GM23338 (cell line): ENCODE data around the gene TAF4. TPM values are rescaled to one million over a fixed set of nuclear protein-coding genes. Genes with fewer than 3 reads are reported as not detected.

Source experiments
- ATAC-seq: fragments of 200-7000 bp; cut with Tn5 transposase; 3 replicates; pipeline ENCODE4 v1.9.1; 2020
- DNase-seq: peaks from one replicate; pipeline ENCODE4 v3.0.0-alpha.2; 2015; ENCODE audit warnings: low spot score
- H2AFZ ChIP-seq: fragments of 200-600 bp; sonication (generic); 2 replicates; pipeline ENCODE4 v1.8.0; 2016; ENCODE audit warnings: antibody characterized with exemption, mild to moderate bottlenecking, moderate library complexity
- H3F3A ChIP-seq: fragments of 200-600 bp; sonication (generic); replicated peaks from 2 replicates; pipeline ENCODE4 v1.8.0; 2017; ENCODE audit warnings: antibody characterized with exemption, mixed run types, low read depth
- H3K27ac ChIP-seq: fragments of 200-600 bp; sonication (generic); 2 replicates; pipeline ENCODE4 v1.6.1; 2016; ENCODE audit warnings: low read depth
- H3K27me3 ChIP-seq: fragments of 200-600 bp; sonication (generic); 2 replicates; pipeline ENCODE4 v1.8.0; 2016; ENCODE audit warnings: mild to moderate bottlenecking, mixed run types, moderate library complexity; ENCODE audit not compliant: insufficient read depth
- H3K36me3 ChIP-seq: fragments of 200-600 bp; sonication (generic); 2 replicates; pipeline ENCODE4 v1.8.0; 2016; ENCODE audit warnings: mild to moderate bottlenecking; ENCODE audit not compliant: insufficient read depth
- H3K4me1 ChIP-seq: fragments of 200-600 bp; sonication (generic); 2 replicates; pipeline ENCODE4 v1.8.0; 2016; ENCODE audit warnings: mild to moderate bottlenecking, moderate library complexity; ENCODE audit not compliant: insufficient read depth
- H3K4me2 ChIP-seq: fragments of 200-600 bp; sonication (generic); 2 replicates; pipeline ENCODE4 v1.7.1; 2017; ENCODE audit warnings: mixed run types
- H3K4me3 ChIP-seq: fragments of 200-600 bp; sonication (generic); 2 replicates; pipeline ENCODE4 v1.6.1; 2016; ENCODE audit warnings: mixed run types
- H3K79me2 ChIP-seq: fragments of 200-600 bp; sonication (generic); replicated peaks from 2 replicates; pipeline ENCODE4 v1.8.0; 2017; ENCODE audit warnings: mild to moderate bottlenecking; ENCODE audit not compliant: insufficient read depth
- H3K9me2 ChIP-seq: fragments of 200-600 bp; sonication (generic); 2 replicates; pipeline ENCODE4 v1.8.0; 2017; ENCODE audit not compliant: insufficient read depth
- H4K20me1 ChIP-seq: fragments of 200-600 bp; sonication (generic); replicated peaks from 2 replicates; pipeline ENCODE4 v1.8.0; 2017; ENCODE audit warnings: mild to moderate bottlenecking; ENCODE audit not compliant: insufficient read depth
- H3K27ac Mint-ChIP-seq: 2 replicates; pipeline ENCODE4 v1.8.0; 2020; ENCODE audit warnings: inconsistent platforms, mild to moderate bottlenecking, moderate library complexity, mixed read lengths
- H3K27me3 Mint-ChIP-seq: 3 replicates; pipeline ENCODE4 v1.8.0; 2022; ENCODE audit warnings: low read depth, mild to moderate bottlenecking, moderate library complexity, mixed read lengths, inconsistent platforms; ENCODE audit not compliant: insufficient read depth, poor library complexity
- H3K36me3 Mint-ChIP-seq: 3 replicates; pipeline ENCODE4 v1.8.0; 2021; ENCODE audit warnings: low read depth, mild to moderate bottlenecking, inconsistent platforms, moderate library complexity, mixed read lengths
- H3K4me1 Mint-ChIP-seq: 3 replicates; pipeline ENCODE4 v1.8.0; 2020; ENCODE audit warnings: mild to moderate bottlenecking, inconsistent platforms, mixed read lengths
- H3K4me3 Mint-ChIP-seq: 3 replicates; pipeline ENCODE4 v1.8.0; 2021; ENCODE audit warnings: moderate library complexity, mild to moderate bottlenecking, inconsistent platforms, mixed read lengths
- H3K9me3 Mint-ChIP-seq: 3 replicates; pipeline ENCODE4 v1.8.0; 2020; ENCODE audit warnings: moderate library complexity, mild to moderate bottlenecking, inconsistent platforms, mixed read lengths
- CREB1 ChIP-seq: fragments of 250-450 bp; sonication (Bioruptor Pico); IDR thresholded peaks from 2 replicates; pipeline ENCODE4 v1.5.0; 2020; ENCODE audit warnings: low read depth, mild to moderate bottlenecking, moderate library complexity
- EZH2 ChIP-seq: fragments of 200-600 bp; sonication (generic); IDR thresholded peaks from one replicate; pipeline ENCODE4 v1.8.0; 2017; ENCODE audit warnings: antibody characterized with exemption, mild to moderate bottlenecking, low read depth; ENCODE audit not compliant: unreplicated experiment
- EZH2phosphoT487 ChIP-seq: fragments of 200-600 bp; sonication (generic); IDR thresholded peaks from one replicate; pipeline ENCODE4 v1.8.1; 2018; ENCODE audit warnings: antibody characterized with exemption; ENCODE audit not compliant: unreplicated experiment
- JUNB ChIP-seq: IDR thresholded peaks from one replicate; pipeline ENCODE4 v1.6.1; 2016; ENCODE audit warnings: antibody characterized with exemption; ENCODE audit not compliant: unreplicated experiment
- NANOG ChIP-seq: IDR thresholded peaks from 2 replicates; pipeline ENCODE4 v1.6.1; 2016; ENCODE audit warnings: antibody characterized with exemption, borderline replicate concordance
- POLR2AphosphoS5 ChIP-seq: IDR thresholded peaks from 2 replicates; pipeline ENCODE4 v1.6.1; 2016; ENCODE audit warnings: antibody characterized with exemption, low read depth
- REST ChIP-seq: IDR thresholded peaks from one replicate; pipeline ENCODE4 v1.6.1; 2018; ENCODE audit warnings: antibody characterized with exemption; ENCODE audit not compliant: unreplicated experiment
- STAT1 ChIP-seq: IDR thresholded peaks from one replicate; pipeline ENCODE4 v1.6.1; 2016; ENCODE audit warnings: antibody characterized with exemption; ENCODE audit not compliant: unreplicated experiment
- ZNF114 ChIP-seq: fragments of 250-450 bp; sonication (Bioruptor Pico); IDR thresholded peaks from 2 replicates; pipeline ENCODE4 v1.5.0; 2020; ENCODE audit warnings: mild to moderate bottlenecking, moderate library complexity
- ZNF331 ChIP-seq: fragments of 250-450 bp; sonication (Bioruptor Pico); IDR thresholded peaks from 2 replicates; pipeline ENCODE4 v1.5.0; 2020; ENCODE audit warnings: low read depth, mild to moderate bottlenecking, moderate library complexity
- ZNF462 ChIP-seq: fragments of 250-450 bp; sonication (Bioruptor Pico); IDR thresholded peaks from 2 replicates; pipeline ENCODE4 v1.5.0; 2020; ENCODE audit warnings: mild to moderate bottlenecking, moderate library complexity
- polyA plus RNA-seq: library from polyadenylated mRNA; unstranded; fragments of >200 nt; fragmentation: Nextera tagmentation; extraction: Ambion mirVana; gene quantifications from 2 replicates; pipeline ENCODE4 v1.2.1, GENCODE V29; 2016
- total RNA-seq: library from RNA; depleted of rRNA; stranded (reverse); fragments of >200 nt; shearing (Covaris generic); gene quantifications from 2 replicates; pipeline ENCODE4 v1.2.3, GENCODE V29; 2014
- TF ChIP-seq, protein P1 (sequence below), 2 experiments: fragments of 200-600 bp in 1 of 2; sonication (generic) in 1 of 2; conservative IDR thresholded peaks; 2 replicates each; pipeline versions ENCODE4 v1.5.1 to v1.6.1; 2016 to 2017; ENCODE audit warnings: antibody characterized with exemption in 2 of 2, low read depth in 2 of 2, mild to moderate bottlenecking in 2 of 2, moderate library complexity in 1 of 2
- TF ChIP-seq, protein P2 (sequence below): IDR thresholded peaks from 2 replicates; pipeline ENCODE4 v1.6.1; 2016; ENCODE audit warnings: antibody characterized with exemption

TAF4 gene
- total and polyA plus RNA-seq, 2 experiments from 2014 or later: 7.2 to 60.0 TPM

DNA sequence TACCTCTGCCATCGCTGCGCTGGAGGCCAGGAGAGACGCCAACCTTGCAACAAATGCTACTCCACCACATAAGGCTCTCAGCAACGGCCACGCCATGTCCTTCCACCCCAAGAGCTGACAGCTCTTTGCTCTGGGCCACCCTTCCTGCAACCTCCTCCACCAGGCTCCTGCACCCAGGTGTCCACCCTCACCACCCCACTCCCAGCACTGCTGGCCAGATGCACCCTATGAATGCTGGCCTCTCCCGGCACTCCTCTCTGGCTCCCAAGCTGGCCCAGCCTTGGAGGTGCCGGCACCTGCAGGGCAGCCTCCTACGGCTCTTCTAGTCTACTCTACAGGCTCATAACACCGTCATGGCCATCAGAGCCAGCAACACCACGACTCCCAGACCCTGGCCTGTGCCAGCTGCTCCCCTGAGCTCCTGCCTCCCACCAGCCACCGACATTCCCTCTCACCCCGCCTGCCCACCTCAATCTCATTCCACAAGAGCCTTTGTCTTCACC lies 11.2 kb downstream of the TAF4 start:
- TF ChIP-seq EZH2phosphoT487 (no peak), EZH2 (no peak), REST (no peak), ZNF114 (CRISPR knock-in tag) (no peak), JUNB (no peak), ZNF331 (CRISPR knock-in tag) (no peak), ZNF462 (CRISPR knock-in tag) (no peak), POLR2AphosphoS5 (no peak), CREB1 (CRISPR knock-in tag) (no peak), STAT1 (no peak), NANOG (no peak)
- TF ChIP-seq, protein P1, sequence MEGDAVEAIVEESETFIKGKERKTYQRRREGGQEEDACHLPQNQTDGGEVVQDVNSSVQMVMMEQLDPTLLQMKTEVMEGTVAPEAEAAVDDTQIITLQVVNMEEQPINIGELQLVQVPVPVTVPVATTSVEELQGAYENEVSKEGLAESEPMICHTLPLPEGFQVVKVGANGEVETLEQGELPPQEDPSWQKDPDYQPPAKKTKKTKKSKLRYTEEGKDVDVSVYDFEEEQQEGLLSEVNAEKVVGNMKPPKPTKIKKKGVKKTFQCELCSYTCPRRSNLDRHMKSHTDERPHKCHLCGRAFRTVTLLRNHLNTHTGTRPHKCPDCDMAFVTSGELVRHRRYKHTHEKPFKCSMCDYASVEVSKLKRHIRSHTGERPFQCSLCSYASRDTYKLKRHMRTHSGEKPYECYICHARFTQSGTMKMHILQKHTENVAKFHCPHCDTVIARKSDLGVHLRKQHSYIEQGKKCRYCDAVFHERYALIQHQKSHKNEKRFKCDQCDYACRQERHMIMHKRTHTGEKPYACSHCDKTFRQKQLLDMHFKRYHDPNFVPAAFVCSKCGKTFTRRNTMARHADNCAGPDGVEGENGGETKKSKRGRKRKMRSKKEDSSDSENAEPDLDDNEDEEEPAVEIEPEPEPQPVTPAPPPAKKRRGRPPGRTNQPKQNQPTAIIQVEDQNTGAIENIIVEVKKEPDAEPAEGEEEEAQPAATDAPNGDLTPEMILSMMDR (conservative IDR thresholded peaks at IDR 0.05; ENCODE audit: low read depth in 2 of 2): no peak
- TF ChIP-seq, protein P2, sequence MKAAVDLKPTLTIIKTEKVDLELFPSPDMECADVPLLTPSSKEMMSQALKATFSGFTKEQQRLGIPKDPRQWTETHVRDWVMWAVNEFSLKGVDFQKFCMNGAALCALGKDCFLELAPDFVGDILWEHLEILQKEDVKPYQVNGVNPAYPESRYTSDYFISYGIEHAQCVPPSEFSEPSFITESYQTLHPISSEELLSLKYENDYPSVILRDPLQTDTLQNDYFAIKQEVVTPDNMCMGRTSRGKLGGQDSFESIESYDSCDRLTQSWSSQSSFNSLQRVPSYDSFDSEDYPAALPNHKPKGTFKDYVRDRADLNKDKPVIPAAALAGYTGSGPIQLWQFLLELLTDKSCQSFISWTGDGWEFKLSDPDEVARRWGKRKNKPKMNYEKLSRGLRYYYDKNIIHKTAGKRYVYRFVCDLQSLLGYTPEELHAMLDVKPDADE: no peak
- H3K9me2 ChIP-seq: no peaks in the 10 kb centered on the region
- no peak for DNase-seq
- peaks cover 17% of the 10 kb centered on the region for H3K27me3 Mint-ChIP-seq
- H3K4me1 Mint-ChIP-seq: peaks cover 25% of the 10 kb centered on the region
- no peaks in the 10 kb centered on the region for H3K36me3 ChIP-seq
- H3F3A ChIP-seq: no peaks in the 10 kb centered on the region
- peaks cover 26% of the 10 kb centered on the region for H3K36me3 Mint-ChIP-seq
- H2AFZ ChIP-seq: no peak overlapping the region
- no peak overlapping the region for H3K4me3 ChIP-seq
- H3K9me3 Mint-ChIP-seq: peaks cover 2% of the 10 kb centered on the region; the same call in 2 of the 3 replicates
- H3K4me1 ChIP-seq: no peaks in the 10 kb centered on the region
- H3K4me3 Mint-ChIP-seq: no peak overlapping the region
- ATAC-seq: no peak
- no peak overlapping the region for H3K27ac ChIP-seq
- peaks cover 58% of the 10 kb centered on the region for H4K20me1 ChIP-seq
- no peak overlapping the region for H3K27ac Mint-ChIP-seq
- peaks cover 85% of the 10 kb centered on the region for H3K79me2 ChIP-seq
- no peaks in the 10 kb centered on the region for H3K27me3 ChIP-seq
- H3K4me2 ChIP-seq: no peak overlapping the region
